Thyroid gland (tissue), 4 donors: ENCODE measurements around the gene SQSTM1. TPM values are rescaled to one million over a fixed set of nuclear protein-coding genes. Genes with fewer than 3 reads are reported as not detected.

Experiments used
- DNase-seq, 2 donors: peaks; one replicate each; pipeline ENCODE4 v3.0.0-alpha.2; 2019
- H3K27ac ChIP-seq, 3 donors: fragments of 200-600 bp; sonication (generic); 1 replicate in 2 of 3; 2 replicates in 1 of 3; pipeline ENCODE4 v1.5.1; 2016 to 2019; ENCODE audit warnings: mild to moderate bottlenecking in 1 of 3, moderate library complexity in 1 of 3
- H3K27me3 ChIP-seq: fragments of 200-600 bp; sonication (generic); one replicate; pipeline ENCODE4 v1.5.1; 2019
- H3K36me3 ChIP-seq, 2 donors: fragments of 200-600 bp; sonication (generic); one replicate each; pipeline ENCODE4 v1.5.1; 2016 to 2019
- H3K4me1 ChIP-seq, 2 donors: fragments of 200-600 bp; sonication (generic); one replicate each; pipeline ENCODE4 v1.5.1; 2017 to 2019
- H3K4me3 ChIP-seq, 3 donors: fragments of 200-600 bp; sonication (generic); replicated peaks in 1 of 3; 1 replicate in 2 of 3; 2 replicates in 1 of 3; pipeline ENCODE4 v1.5.1; 2016; ENCODE audit warnings: mild to moderate bottlenecking in 1 of 3
- H3K9me3 ChIP-seq: fragments of 200-600 bp; sonication (generic); one replicate; pipeline ENCODE4 v1.5.1; 2017
- POLR2A ChIP-seq, 2 donors: fragments of 450-650 bp; IDR thresholded peaks; one replicate each; pipeline ENCODE4 v1.6.1; 2017; ENCODE audit warnings: antibody characterized with exemption in 2 of 2, mild to moderate bottlenecking in 2 of 2, moderate library complexity in 1 of 2
- WGBS, 2 donors: methylation state at CpG; one replicate each; pipeline ENCODE4 v1.1.5; 2017; 5-methylcytosine and 5-hydroxymethylcytosine counted together
- intact Hi-C: fragments of 100-400 bp; cut with DNase I; formaldehyde crosslinking; loops from one replicate; pipeline ENCODE4 v1.15.1; 2023
- total RNA-seq, 4 donors: library from RNA; depleted of rRNA; stranded (reverse); fragments of >200 nt; gene quantifications; one replicate each; pipeline ENCODE4 v1.2.3, GENCODE V29; 2016
- TF ChIP-seq, protein P1 (sequence below), 6 experiments: fragments of 200-600 bp in 3 of 6; fragments of 450-650 bp in 3 of 6; sonication (generic) in 3 of 6; IDR thresholded peaks; one replicate each; pipeline ENCODE4 v1.5.1; 2016 to 2019; ENCODE audit warnings: antibody characterized with exemption in 6 of 6, mild to moderate bottlenecking in 2 of 6, inconsistent platforms in 1 of 6, moderate library complexity in 1 of 6

Gene SQSTM1
- total RNA-seq, 4 donors from 2014 or later = 649 to 1,146 (median 971) TPM

DNA sequence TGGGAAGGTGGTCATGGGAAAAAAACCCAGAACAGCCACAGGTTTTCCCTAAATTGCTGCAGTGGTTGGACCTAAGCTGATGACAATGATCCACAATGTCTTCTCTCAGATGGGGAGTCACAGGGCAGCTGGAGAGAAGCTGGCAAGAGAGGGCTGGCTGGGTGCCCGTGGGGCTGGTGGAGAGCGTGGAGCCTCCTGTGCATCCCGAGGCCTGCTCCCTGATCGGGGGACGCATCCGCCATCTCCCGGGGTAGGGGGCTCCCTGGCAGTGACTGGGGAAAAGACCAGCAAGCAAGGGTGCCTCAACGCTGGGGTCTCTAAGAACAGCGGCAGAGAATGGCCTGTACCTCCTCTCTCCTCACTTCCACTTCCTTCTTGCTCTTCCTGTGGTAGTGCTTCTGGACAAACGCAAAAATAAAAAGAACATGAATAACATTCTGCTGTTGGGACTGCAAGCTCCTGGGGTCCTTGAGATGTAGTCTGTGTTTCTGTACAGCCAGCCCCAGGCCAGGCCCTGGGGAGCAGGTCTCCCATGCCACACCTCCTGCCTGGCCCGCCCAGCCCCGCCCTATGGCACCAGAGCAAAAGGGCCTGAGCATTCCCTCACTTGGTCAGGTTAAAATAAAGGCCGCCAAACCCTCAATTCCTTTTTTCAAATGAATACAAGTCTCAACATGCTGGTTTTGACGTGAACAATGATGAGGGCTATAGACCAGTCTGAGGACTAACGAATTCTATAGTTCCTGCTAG is 45.0 kb downstream of the SQSTM1 start:
- Histone ChIP-seq H3K27me3 (no peaks in the 10 kb centered on the region), H3K4me1 (peaks cover 0 to 2% of the 10 kb centered on the region in 2 donors), H3K36me3 (peaks cover 26 to 28% of the 10 kb centered on the region in 2 donors), H3K4me3 (no peak overlapping the region), H3K9me3 (no peaks in the 10 kb centered on the region), H3K27ac (no peak overlapping the region)
- 91 to 93% methylated on average over 13 to 15 of the region's 15 CpGs for WGBS, 2 donors
- intact Hi-C loops = no loop called here
- no peak for DNase-seq
- TF ChIP-seq POLR2A (IDR thresholded peaks at IDR 0.05) = no peak
- TF ChIP-seq, protein P1, sequence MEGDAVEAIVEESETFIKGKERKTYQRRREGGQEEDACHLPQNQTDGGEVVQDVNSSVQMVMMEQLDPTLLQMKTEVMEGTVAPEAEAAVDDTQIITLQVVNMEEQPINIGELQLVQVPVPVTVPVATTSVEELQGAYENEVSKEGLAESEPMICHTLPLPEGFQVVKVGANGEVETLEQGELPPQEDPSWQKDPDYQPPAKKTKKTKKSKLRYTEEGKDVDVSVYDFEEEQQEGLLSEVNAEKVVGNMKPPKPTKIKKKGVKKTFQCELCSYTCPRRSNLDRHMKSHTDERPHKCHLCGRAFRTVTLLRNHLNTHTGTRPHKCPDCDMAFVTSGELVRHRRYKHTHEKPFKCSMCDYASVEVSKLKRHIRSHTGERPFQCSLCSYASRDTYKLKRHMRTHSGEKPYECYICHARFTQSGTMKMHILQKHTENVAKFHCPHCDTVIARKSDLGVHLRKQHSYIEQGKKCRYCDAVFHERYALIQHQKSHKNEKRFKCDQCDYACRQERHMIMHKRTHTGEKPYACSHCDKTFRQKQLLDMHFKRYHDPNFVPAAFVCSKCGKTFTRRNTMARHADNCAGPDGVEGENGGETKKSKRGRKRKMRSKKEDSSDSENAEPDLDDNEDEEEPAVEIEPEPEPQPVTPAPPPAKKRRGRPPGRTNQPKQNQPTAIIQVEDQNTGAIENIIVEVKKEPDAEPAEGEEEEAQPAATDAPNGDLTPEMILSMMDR (IDR thresholded peaks at IDR 0.05) = no peak

- WGBS, 2 donors = 83 to 89% methylated on average over 11 to 18 of the region's 21 CpGs
Measured at GRCh38 chr5:179866241-179867078, 45.8 kb downstream of the SQSTM1 start.

DNA sequence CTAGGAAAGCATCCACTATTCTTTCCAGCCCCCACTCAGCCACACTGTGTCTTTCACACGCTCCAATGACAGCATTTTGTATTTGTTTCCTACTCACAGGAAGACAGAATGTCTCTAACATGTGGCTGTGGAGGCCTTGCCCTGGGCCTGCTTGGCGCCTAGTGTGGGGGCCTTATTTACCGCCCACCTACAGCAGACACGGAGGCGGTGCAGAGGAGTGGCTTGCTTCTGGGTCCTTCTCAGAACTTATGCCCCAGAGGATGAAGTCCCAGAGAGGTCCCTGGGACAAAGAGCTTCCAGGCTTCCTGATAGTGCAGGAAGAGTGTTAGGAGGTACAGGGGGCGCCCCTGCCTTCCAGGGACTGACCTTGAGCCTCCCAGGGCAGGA is 46.4 kb downstream of the SQSTM1 start:
- Histone ChIP-seq H3K36me3 (peaks cover 26 to 29% of the 10 kb centered on the region in 2 donors), H3K27ac (no peak overlapping the region), H3K9me3 (no peaks in the 10 kb centered on the region), H3K4me1 (peaks cover 0 to 6% of the 10 kb centered on the region in 2 donors), H3K27me3 (no peaks in the 10 kb centered on the region), H3K4me3 (no peak overlapping the region)
- 94% methylated on average over 6 of the region's 6 CpGs for WGBS, 2 donors
- intact Hi-C loops = no loop called here
- TF ChIP-seq POLR2A (IDR thresholded peaks at IDR 0.05) = no peak
- TF ChIP-seq, protein P1 (IDR thresholded peaks at IDR 0.05) = no peak
- DNase-seq = no peak

More at GRCh38 chr5:179866241-179867078, 45.8 kb downstream of the SQSTM1 start:
- H3K4me3 ChIP-seq = no peak overlapping the region
- no peaks in the 10 kb centered on the region for H3K27me3 ChIP-seq
- no peak for DNase-seq
- TF ChIP-seq, protein P1 (IDR thresholded peaks at IDR 0.05) = no peak
- no peak for TF ChIP-seq POLR2A (IDR thresholded peaks at IDR 0.05)
- no peak overlapping the region for H3K27ac ChIP-seq
- peaks cover 26 to 28% of the 10 kb centered on the region in 2 donors for H3K36me3 ChIP-seq
- no peaks in the 10 kb centered on the region for H3K9me3 ChIP-seq
- H3K4me1 ChIP-seq = peaks cover 0 to 6% of the 10 kb centered on the region in 2 donors
- intact Hi-C loops = no loop called here

DNA sequence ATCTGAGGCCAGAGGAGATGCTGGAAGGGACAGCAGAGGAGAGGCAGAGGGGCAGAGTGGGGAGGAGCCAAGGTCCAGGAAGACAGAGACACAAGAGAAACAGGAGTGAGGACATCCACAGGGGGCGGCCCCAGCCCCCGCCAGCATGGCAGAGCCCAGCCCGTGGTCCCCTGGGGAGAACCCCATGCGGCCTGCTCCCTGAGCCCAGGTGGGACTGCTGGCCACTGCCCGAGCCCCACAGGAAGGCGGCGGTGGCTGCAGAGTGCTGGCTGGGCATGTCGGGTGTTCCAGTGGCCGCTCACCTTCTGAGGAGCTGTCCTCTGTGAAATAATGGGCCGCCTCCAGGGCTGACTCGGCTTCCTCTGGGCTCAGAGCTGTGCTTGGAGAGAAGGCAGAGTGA is 46.8 kb downstream of the SQSTM1 start:
- intact Hi-C loops = no loop called here
- DNase-seq = no peak
- 92 to 96% methylated on average over 11 of the region's 11 CpGs for WGBS, 2 donors
- H3K27me3 ChIP-seq = no peaks in the 10 kb centered on the region
- H3K4me3 ChIP-seq = no peak overlapping the region
- H3K4me1 ChIP-seq = peaks cover 0 to 6% of the 10 kb centered on the region in 2 donors
- TF ChIP-seq, protein P1 (IDR thresholded peaks at IDR 0.05) = no peak
- no peak for TF ChIP-seq POLR2A (IDR thresholded peaks at IDR 0.05)
- H3K36me3 ChIP-seq = peaks cover 28 to 33% of the 10 kb centered on the region in 2 donors
- no peak overlapping the region for H3K27ac ChIP-seq
- H3K9me3 ChIP-seq = no peaks in the 10 kb centered on the region
